ENCODE results near the gene CLIP1. TPM values are rescaled to one million over a fixed set of nuclear protein-coding genes. Genes with fewer than 3 reads are reported as not detected.
A peak's percentile ranks its signal among the peaks of the same experiment; 100 is the strongest.

The CLIP1 gene
- total and polyA plus RNA-seq, 2 of the 8 experiments (the other 6 are each of a cell fraction or from before 2014, with no cell fraction given), result 19.0 to 27.6 TPM

DNA sequence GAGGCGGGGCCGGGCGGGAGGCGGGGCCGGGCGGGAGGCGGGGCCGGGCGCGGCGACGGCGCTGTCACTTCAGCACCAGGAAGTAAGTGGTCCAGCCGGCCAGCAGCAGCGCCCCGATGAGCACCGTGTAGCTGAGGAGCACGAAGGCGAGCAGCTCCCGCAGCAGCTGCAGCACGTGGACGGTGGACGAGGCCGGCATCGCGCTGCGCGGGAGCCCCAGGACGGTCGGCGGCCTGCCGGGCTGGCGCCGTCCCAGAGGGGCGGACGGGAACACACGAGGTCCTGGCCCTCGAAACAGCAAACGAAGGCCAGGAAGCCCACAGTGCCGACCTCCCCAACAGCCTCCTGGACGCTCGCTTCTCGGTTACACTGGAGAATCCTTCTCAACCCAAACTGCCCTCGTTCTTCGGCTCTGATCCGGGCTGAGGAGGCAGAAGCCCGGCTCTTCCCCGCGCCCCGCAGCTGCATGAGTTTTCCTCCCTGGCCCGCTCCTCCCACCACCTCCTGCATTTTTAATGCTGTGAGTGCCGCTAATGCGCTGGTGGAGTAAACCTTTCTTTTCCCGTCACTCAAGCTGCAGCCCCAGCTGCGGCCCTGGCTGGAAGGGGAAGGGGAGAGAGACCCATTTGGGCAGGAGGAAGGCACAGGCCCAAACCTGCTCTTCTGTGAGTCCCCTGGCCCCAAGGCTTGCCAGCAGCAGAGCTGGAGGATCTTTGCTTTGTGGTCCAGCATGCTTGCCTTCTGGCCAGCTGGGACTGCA, 195.9 kb downstream of the CLIP1 start (continued):
- no peak for TF ChIP-seq CBX5 (IDR thresholded peaks at IDR 0.05; ENCODE audit: low read depth, low read length)
- no peak for TF ChIP-seq KDM1A (IDR thresholded peaks at IDR 0.05; ENCODE audit: borderline replicate concordance, low read length)
- no peak for TF ChIP-seq NRF1 (IDR thresholded peaks at IDR 0.05; ENCODE audit: low read depth, low read length)
- peak; percentile 29; the same call in 1 of the 2 replicates for TF ChIP-seq GTF2F1 (IDR thresholded peaks at IDR 0.05; ENCODE audit: borderline replicate concordance, low read depth, low read length)
- TF ChIP-seq, protein P1, sequence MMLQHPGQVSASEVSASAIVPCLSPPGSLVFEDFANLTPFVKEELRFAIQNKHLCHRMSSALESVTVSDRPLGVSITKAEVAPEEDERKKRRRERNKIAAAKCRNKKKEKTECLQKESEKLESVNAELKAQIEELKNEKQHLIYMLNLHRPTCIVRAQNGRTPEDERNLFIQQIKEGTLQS (IDR thresholded peaks at IDR 0.05; ENCODE audit: insufficient read depth, low read depth, low read length), result no peak
- TF ChIP-seq YY1 (IDR thresholded peaks at IDR 0.05; ENCODE audit: low read depth, low read length), result no peak
- TF ChIP-seq EP300 (IDR thresholded peaks at IDR 0.05; ENCODE audit: borderline replicate concordance in 1 of 2, low read depth in 2 of 2, low read length in 2 of 2), result no peak
- no peak for TF ChIP-seq CHD1 (IDR thresholded peaks at IDR 0.05; ENCODE audit: low read depth, low read length)
- no peak for TF ChIP-seq POLR2A (IDR thresholded peaks at IDR 0.05; ENCODE audit: control extremely low read depth in 1 of 2, low read depth in 2 of 2, low read length in 2 of 2)
- no peak for TF ChIP-seq PHF8 (conservative IDR thresholded peaks at IDR 0.05; ENCODE audit: low read depth, low read length)
- no peak for TF ChIP-seq TBP (IDR thresholded peaks at IDR 0.05; ENCODE audit: low read depth, low read length)
- TF ChIP-seq CEBPB (IDR thresholded peaks at IDR 0.05; ENCODE audit: low read depth, low read length), result no peak
- TF ChIP-seq NANOG (IDR thresholded peaks at IDR 0.05; ENCODE audit: insufficient read depth, low read depth, low read length, poor library complexity, severe bottlenecking), result no peak
- no peak for TF ChIP-seq SUZ12 (IDR thresholded peaks at IDR 0.05; ENCODE audit: low read length)
- TF ChIP-seq RFX5 (IDR thresholded peaks at IDR 0.05; ENCODE audit: borderline replicate concordance, low read depth, low read length), result no peak
- TF ChIP-seq MAFK (IDR thresholded peaks at IDR 0.05; ENCODE audit: low read depth, low read length), result no peak
- no peak for TF ChIP-seq BRCA1 (IDR thresholded peaks at IDR 0.05; ENCODE audit: low read depth, low read length)

All from H1 (cell line).